IPS-18a (cell line): Measurements from ENCODE around the gene TAS2R30.
A peak's percentile ranks its signal among the peaks of the same experiment; 100 is the strongest.

Experiments
- H3K27ac ChIP-seq: one replicate; pipeline ENCODE4 v1.5.1; 2013; ENCODE audit warnings: low read length
- H3K27me3 ChIP-seq: one replicate; pipeline ENCODE4 v1.6.1; 2013; ENCODE audit warnings: mild to moderate bottlenecking, low read length; ENCODE audit not compliant: control insufficient read depth, insufficient read depth
- H3K36me3 ChIP-seq: one replicate; pipeline ENCODE4 v1.6.1; 2013; ENCODE audit warnings: low read depth, low read length; ENCODE audit not compliant: control insufficient read depth
- H3K4me1 ChIP-seq: one replicate; pipeline ENCODE4 v1.6.1; 2013; ENCODE audit warnings: low read depth, low read length; ENCODE audit not compliant: control insufficient read depth
- H3K4me3 ChIP-seq: one replicate; pipeline ENCODE4 v1.5.1; 2013; ENCODE audit warnings: low read length
- H3K9ac ChIP-seq: one replicate; pipeline ENCODE4 v1.6.1; 2013; ENCODE audit warnings: mild to moderate bottlenecking, low read length, moderate library complexity
- H3K9me3 ChIP-seq: one replicate; pipeline ENCODE4 v1.6.1; 2013; ENCODE audit warnings: low read depth, low read length; ENCODE audit not compliant: control insufficient read depth

The TAS2R30 gene

GRCh38 chr12:11134305-11134704 lies at the start of gene TAS2R30:
Gene TAS2R30, minus strand, starts transcription at chr12:11134644. Its CDS starts 400 bp downstream, at chr12:11134244.
- H3K4me3 ChIP-seq, result no peak within 1 kb of the TSS
- H3K36me3 ChIP-seq, result no peaks in the 10 kb centered on the region
- no peak within 1 kb of the TSS for H3K27ac ChIP-seq
- H3K4me1 ChIP-seq, result no peaks in the 10 kb centered on the region
- no peaks in the 10 kb centered on the region for H3K27me3 ChIP-seq
- H3K9ac ChIP-seq, result no peak within 1 kb of the TSS
- no peaks in the 10 kb centered on the region for H3K9me3 ChIP-seq

DNA sequence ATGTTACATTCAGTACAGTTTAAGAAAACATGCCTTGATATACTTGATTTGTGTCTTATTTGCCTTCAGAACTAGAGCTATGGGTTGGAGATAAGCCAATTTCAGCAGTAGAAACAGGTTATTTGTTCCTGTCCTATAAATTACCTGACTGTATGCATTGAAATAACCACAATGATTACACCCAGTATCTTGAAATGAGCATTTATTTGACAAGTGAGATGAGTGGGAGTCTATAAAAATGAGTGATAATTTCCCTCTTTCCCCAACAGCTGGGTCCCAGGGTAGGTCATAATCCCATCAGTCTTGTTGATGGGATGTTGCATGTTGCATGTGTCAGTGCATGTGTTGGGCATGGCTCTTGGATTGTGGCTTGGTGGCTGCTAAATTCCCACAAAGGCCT lies 48.6 kb upstream of the TAS2R30 start:
- Histone ChIP-seq H3K4me3 (no peak overlapping the region), H3K36me3 (no peaks in the 10 kb centered on the region), H3K9me3 (no peaks in the 10 kb centered on the region), H3K27me3 (no peaks in the 10 kb centered on the region), H3K27ac (no peak overlapping the region), H3K9ac (no peak overlapping the region), H3K4me1 (no peaks in the 10 kb centered on the region)

GRCh38 chr12:11182529-11182928 lies 48.1 kb upstream of the TAS2R30 start:
- Histone ChIP-seq H3K4me1 (no peaks in the 10 kb centered on the region), H3K27ac (no peak overlapping the region), H3K9me3 (no peaks in the 10 kb centered on the region), H3K4me3 (no peak overlapping the region), H3K27me3 (no peaks in the 10 kb centered on the region), H3K9ac (no peak overlapping the region), H3K36me3 (no peaks in the 10 kb centered on the region)

DNA sequence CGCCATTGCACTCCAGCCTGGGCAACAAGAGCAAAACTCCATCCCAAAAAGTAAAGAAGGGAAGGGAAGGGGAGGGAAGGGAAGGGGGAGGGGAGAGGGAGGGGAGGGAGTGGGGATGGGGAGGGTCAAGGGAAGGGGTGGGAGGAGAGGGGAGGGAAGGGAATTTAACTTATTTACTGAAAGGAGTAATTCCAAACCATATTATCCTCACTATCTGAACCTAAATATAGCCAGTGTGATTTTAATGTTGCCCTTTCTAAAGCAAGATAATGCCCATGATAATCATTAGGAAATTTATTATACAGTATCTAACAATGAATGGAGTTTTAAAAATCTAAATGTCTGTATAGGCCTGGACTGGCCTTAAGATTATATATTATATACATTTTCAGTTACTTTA lies 43.8 kb upstream of the TAS2R30 start:
- H3K9me3 ChIP-seq, result no peaks in the 10 kb centered on the region
- no peaks in the 10 kb centered on the region for H3K27me3 ChIP-seq
- no peaks in the 10 kb centered on the region for H3K36me3 ChIP-seq
- H3K9ac ChIP-seq, result no peak overlapping the region
- H3K27ac ChIP-seq, result no peak overlapping the region
- no peaks in the 10 kb centered on the region for H3K4me1 ChIP-seq
- H3K4me3 ChIP-seq, result no peak overlapping the region

- Histone ChIP-seq H3K9ac (no peak overlapping the region), H3K4me1 (peaks cover 11% of the 10 kb centered on the region), H3K4me3 (no peak overlapping the region), H3K27ac (no peak overlapping the region), H3K36me3 (peaks cover 6% of the 10 kb centered on the region), H3K27me3 (no peaks in the 10 kb centered on the region), H3K9me3 (no peaks in the 10 kb centered on the region)
Observed at GRCh38 chr12:11174022-11174421, 39.6 kb upstream of the TAS2R30 start.

DNA sequence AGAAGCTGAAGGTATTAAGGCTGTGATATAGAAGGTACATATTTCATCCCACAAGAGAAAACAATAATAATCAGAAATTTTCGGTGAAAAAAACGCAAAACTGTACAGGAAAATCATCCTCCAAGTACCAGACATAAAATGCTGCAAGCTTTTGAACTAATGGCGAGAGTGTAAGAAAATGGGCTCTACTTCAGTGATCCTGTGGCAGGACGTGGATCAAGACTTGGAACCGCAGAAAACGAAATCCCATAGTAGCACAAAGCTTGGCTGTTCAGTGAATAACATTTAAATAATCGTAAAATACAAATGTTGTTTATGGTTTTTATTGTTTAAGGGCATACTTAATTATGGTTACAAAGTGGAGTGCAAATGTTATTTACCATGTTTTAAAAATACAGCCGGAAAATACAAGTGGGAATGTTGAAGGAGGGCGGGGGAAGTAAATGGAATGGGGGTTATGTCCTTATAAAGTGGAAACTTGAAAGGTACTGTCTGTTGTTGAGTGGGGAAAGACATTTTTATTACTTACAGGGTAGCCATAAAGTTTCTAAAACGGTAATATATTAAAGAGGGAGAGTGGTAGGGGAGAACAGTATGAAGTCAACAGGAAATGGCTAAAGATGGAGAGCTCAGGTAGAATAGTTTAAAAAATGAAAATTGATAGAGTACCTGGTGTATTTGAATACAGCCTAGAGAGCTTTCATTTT lies 37.7 kb upstream of the TAS2R30 start:
- Histone ChIP-seq H3K27me3 (no peaks in the 10 kb centered on the region), H3K36me3 (peaks cover 6% of the 10 kb centered on the region), H3K4me3 (peak overlapping the region; percentile 87), H3K9ac (peak overlapping the region; percentile 96), H3K27ac (peak overlapping the region; percentile 83), H3K9me3 (no peaks in the 10 kb centered on the region), H3K4me1 (peaks cover 11% of the 10 kb centered on the region)

- H3K36me3 ChIP-seq, result peaks cover 6% of the 10 kb centered on the region
- peak within 1 kb of the TSS; percentile 87 for H3K4me3 ChIP-seq
- H3K27ac ChIP-seq, result peak within 1 kb of the TSS; percentile 83
- peak within 1 kb of the TSS; percentile 96 for H3K9ac ChIP-seq
- H3K9me3 ChIP-seq, result no peaks in the 10 kb centered on the region
- peaks cover 11% of the 10 kb centered on the region for H3K4me1 ChIP-seq
- H3K27me3 ChIP-seq, result no peaks in the 10 kb centered on the region
Observed at GRCh38 chr12:11171145-11171968, 36.9 kb upstream of the TAS2R30 start, which contains the start of gene SMIM10L1. Gene SMIM10L1, plus strand, starts transcription at chr12:11171194. Its CDS starts 163 bp downstream, at chr12:11171357.

DNA sequence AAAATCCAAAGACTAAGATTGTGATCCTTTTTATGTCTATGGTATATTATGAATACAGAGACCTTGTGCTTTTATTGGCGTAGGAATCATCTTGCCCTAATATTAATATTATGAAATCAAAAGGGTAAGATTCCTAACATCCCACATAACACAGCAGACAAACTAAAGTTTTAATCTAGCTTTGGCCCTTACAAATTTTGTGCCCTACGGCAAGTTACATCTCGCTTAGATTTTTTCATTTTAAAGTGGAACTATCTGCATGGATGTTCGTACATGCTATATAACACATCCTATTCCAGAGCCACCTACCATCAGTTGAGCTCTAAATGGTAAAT lies 36.3 kb upstream of the TAS2R30 start:
- Histone ChIP-seq H3K27me3 (no peaks in the 10 kb centered on the region), H3K4me3 (peak overlapping the region; percentile 87), H3K36me3 (peaks cover 12% of the 10 kb centered on the region), H3K27ac (peak overlapping the region; percentile 67), H3K9ac (peak overlapping the region; percentile 96), H3K9me3 (no peaks in the 10 kb centered on the region), H3K4me1 (peaks cover 11% of the 10 kb centered on the region)

GRCh38 chr12:11166300-11166699 lies 31.9 kb upstream of the TAS2R30 start:
- Histone ChIP-seq H3K4me1 (peaks cover 3% of the 10 kb centered on the region), H3K27me3 (no peaks in the 10 kb centered on the region), H3K36me3 (peaks cover 32% of the 10 kb centered on the region)

DNA sequence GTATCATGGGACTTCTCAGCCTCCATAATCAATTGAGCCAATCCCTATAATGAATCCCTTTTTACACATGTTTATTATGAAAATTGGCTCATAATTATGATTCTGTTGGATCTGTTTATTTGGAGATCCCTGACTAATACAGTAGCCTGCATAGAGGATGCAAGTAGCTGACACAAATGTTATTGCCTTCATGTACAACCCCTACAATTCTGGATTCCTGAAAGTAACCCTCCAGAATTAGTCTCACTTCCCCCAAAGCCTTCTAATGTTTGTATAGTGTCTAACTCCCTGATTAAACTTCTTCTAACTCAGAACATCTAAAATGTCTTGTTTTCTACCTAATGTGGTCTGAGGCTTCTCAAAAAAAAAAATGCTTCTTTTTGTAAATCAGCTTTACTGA lies 29.9 kb upstream of the TAS2R30 start:
- Histone ChIP-seq H3K36me3 (peaks cover 34% of the 10 kb centered on the region), H3K4me3 (no peak overlapping the region), H3K27ac (no peak overlapping the region), H3K9ac (no peak overlapping the region), H3K9me3 (no peaks in the 10 kb centered on the region), H3K27me3 (no peaks in the 10 kb centered on the region), H3K4me1 (no peaks in the 10 kb centered on the region)

More at GRCh38 chr12:11166300-11166699, 31.9 kb upstream of the TAS2R30 start:
- Histone ChIP-seq H3K9me3 (no peaks in the 10 kb centered on the region), H3K9ac (no peak overlapping the region), H3K4me3 (no peak overlapping the region), H3K27ac (no peak overlapping the region)

DNA sequence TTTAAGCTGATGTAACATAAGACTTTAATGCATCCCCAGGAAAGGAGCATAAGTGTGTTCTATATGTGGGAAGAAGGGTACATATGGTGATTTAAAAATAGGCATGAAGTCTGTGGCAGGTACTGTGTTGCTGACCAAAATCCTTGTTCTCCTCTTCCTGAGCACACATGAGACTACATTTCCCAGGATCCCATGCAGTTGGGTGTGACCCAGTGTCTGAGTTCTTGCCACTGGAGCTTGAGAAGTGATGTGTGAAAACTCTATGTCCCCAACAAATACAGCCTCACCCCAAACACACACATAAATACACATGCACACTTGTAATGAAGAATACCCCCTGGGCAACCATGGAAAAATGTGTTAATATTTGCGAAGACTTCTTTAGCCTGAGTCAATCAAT lies 28.1 kb upstream of the TAS2R30 start:
- peaks cover 30% of the 10 kb centered on the region for H3K36me3 ChIP-seq

More for the DNA sequence above, 28.1 kb upstream of the TAS2R30 start:
- H3K4me3 ChIP-seq, result no peak overlapping the region
- no peaks in the 10 kb centered on the region for H3K4me1 ChIP-seq
- H3K9ac ChIP-seq, result no peak overlapping the region
- no peaks in the 10 kb centered on the region for H3K9me3 ChIP-seq
- no peak overlapping the region for H3K27ac ChIP-seq
- H3K27me3 ChIP-seq, result no peaks in the 10 kb centered on the region
